NCI-H2196 treated with DMSO at 0.1 percent for 48 hours (cell line): ENCODE measurements around the gene ATP2C2.

Source experiments
- DNase-seq: peaks from one replicate; lab custom pipeline; 2025; ENCODE audit not compliant: unreplicated experiment; lab: John Stamatoyannopoulos, UW

ATP2C2 gene

GRCh38 chr16:84509032-84509950 is 141.0 kb downstream of the ATP2C2 start:
- DNase-seq, result no peak

- peak; percentile 9 for DNase-seq
These were observed 143.0 kb downstream of the ATP2C2 start for GRCh38 chr16:84511180-84511800.

GRCh38 chr16:84511831-84512230 is 143.5 kb downstream of the ATP2C2 start:
- no peak for DNase-seq

- DNase-seq, result no peak
These were observed 144.8 kb downstream of the ATP2C2 start for GRCh38 chr16:84513123-84513522.

- no peak for DNase-seq
These were observed 145.3 kb downstream of the ATP2C2 start for GRCh38 chr16:84513666-84514065.
